Rectal smooth muscle tissue (tissue), 1 donor: ENCODE data around the gene TFEB.

Experiments
- H3K27ac ChIP-seq: one replicate; pipeline ENCODE4 v1.7.0; 2013; ENCODE audit warnings: low read depth, low read length, inconsistent platforms
- H3K27me3 ChIP-seq: one replicate; pipeline ENCODE4 v1.7.0; 2013; ENCODE audit warnings: low read length; ENCODE audit not compliant: control insufficient read depth, insufficient read depth
- H3K36me3 ChIP-seq: one replicate; pipeline ENCODE4 v1.7.0; 2013; ENCODE audit warnings: low read length; ENCODE audit not compliant: control insufficient read depth, insufficient read depth
- H3K4me1 ChIP-seq: one replicate; pipeline ENCODE4 v1.7.0; 2013; ENCODE audit warnings: low read length; ENCODE audit not compliant: control insufficient read depth, insufficient read depth
- H3K4me3 ChIP-seq: one replicate; pipeline ENCODE4 v1.7.0; 2013; ENCODE audit warnings: low read length
- H3K9ac ChIP-seq: one replicate; pipeline ENCODE4 v1.7.0; 2013; ENCODE audit warnings: low read length

Gene TFEB

DNA sequence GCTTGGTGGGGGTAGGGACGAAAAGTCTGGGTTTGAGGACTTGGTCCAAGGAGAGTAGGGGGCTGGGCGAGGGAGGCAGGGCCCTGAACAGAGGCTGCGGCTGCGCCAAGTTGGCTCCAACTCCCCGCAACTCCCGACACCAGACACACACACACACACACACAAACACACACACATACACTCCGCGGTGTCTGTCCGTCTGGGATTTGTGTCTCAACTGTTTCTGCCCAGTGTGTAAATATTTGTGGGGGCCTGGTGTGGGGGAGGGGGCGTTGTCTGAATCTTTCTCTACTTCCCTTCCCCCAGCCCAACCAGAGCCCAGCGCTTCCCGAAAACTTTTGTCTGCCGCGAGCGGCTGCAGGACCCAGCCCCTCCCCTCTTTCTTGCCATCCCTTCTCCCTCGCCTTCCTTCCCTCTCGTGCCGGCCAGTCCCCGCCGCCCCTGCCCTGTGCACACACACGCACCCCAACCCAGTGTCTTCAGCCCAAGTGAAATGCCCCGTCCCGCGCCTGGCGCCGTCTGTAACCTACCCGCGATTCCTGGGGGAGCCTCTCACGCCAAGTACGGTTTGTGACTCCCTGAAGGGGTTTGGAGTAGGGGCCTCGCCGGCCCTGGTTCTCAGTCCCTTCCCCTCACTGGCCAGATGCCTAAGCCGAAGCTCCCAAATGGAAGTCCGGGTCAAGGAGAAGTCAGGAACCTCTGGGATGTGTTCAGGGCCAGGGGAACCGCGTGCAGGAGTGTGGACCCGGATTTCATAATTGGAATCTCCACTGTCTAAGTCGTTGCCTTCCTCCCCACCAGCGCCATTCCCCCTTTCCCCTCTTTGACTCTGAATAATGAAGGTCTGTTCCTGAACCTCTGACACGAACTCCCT lies 96.2 kb downstream of the TFEB start:
- Histone ChIP-seq H3K4me3 (peak overlapping the region; percentile 48), H3K27ac (no peak overlapping the region), H3K27me3 (peaks cover 23% of the 10 kb centered on the region), H3K9ac (no peak overlapping the region), H3K36me3 (no peaks in the 10 kb centered on the region), H3K4me1 (no peaks in the 10 kb centered on the region)

DNA sequence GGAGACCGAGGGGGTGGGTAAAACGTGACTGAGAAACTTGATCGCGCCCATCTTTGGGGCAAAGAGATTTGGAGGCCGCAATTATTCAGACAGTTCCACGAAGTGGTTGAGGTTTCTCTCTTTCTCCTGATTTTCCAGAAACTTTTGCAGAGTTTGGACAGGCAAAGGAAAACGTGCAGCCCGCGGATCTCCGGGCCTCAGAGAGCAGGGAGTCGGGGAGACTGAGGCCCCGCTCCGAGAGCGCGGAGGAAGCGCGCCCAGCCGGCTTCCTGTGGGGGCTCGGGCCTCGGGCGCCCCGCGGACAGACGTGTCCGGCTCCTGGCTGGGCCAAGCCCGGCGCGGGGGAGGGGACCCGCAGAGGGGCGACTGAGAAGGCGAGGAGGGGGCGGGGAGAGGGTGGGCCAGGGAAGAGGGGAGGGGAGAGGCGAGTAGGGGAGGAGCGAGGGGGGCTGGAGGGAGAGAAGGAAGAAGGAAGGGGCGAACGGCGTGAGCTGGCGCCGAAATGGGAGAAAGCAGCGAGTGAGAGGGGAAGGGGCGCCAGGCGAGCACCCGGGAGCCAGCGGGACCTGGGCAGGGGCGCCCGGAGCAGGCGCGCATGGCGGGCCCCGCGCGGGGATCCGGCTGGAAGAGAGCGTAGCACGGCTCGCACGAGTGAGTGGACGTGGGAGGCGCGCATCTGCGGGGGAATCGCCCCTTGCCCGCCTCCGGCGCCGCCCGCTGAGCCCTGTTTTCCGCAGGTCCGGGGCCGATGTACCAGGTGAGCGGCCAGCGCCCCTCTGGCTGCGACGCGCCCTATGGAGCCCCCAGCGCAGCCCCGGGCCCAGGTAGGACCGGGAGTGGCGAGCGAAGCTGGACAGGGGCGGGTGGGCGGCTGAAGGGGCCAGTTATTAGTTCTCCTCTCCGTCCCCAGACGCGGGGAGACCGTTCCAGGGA lies 97.1 kb downstream of the TFEB start, which contains the start of gene MDFI:
Gene MDFI, plus strand, starts transcription at position 467 of the 933 bp plus-strand sequence. Its CDS starts 282 bp downstream, at position 749.
- Histone ChIP-seq H3K27ac (no peak within 1 kb of the TSS), H3K4me3 (peak within 1 kb of the TSS; percentile 48), H3K27me3 (peaks cover 23% of the 10 kb centered on the region), H3K4me1 (no peaks in the 10 kb centered on the region), H3K9ac (no peak within 1 kb of the TSS), H3K36me3 (no peaks in the 10 kb centered on the region)

DNA sequence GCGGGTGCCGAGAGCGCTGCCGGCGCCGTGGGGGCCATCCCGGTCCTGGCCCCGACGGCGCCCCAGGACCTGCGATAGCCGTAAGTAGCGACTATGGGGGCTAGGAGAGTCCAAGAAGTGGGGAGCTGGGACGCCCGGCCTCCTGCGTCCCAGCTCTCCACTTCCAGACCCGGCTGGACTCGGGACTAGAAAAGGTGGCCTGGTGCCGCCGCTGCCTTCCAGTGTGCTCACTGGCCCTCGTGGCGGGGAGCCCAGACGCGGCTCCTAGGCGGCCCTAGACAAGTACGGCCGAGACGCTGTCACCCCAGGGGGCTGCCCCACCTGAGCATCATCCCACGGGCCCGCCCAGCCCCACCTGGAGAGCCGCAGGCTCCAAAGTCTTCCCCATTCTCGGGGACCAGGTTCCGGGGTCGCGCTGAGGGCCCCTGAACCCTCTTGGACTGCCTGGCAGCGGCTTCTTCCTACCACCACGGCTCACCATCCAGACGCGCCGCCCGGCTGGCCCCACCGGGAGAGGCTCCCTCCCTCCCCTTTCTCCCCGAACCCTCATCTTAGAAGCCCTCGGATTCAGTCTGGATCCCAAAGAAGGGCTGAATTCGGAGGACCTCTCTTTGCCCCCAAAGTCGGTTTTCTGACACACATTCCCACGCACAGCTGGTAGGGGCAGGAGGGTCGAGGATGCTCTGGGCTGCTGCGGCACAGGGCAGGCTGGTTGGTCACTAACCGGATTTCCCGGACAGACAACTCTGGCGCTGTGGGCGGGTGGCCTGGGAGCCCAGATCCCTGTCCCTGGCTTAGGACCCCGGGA lies 98.0 kb downstream of the TFEB start:
- no peaks in the 10 kb centered on the region for H3K4me1 ChIP-seq
- peak overlapping the region; percentile 48 for H3K4me3 ChIP-seq
- no peaks in the 10 kb centered on the region for H3K36me3 ChIP-seq
- no peak overlapping the region for H3K9ac ChIP-seq
- peaks cover 23% of the 10 kb centered on the region for H3K27me3 ChIP-seq
- H3K27ac ChIP-seq = no peak overlapping the region

DNA sequence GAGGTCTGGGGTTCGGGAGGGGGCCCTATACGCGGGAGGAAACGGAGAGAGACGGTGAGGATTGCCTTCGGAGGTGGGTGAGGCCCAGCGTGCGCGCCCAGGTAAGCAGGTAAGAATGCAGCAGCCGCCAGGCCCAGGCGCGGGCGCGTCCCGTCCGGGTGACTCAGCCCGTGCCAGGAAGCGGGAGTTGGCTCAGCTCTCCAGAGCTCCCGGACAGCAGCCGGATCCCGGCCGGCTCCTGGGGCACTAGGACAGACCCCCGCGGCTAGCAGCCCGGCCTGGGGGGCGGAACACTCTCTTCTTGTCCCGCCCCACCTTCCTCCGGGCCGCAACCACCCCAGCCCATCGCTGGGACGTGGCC lies 98.6 kb downstream of the TFEB start:
- Histone ChIP-seq H3K27ac (no peak overlapping the region), H3K9ac (no peak overlapping the region), H3K27me3 (peaks cover 23% of the 10 kb centered on the region), H3K4me3 (no peak overlapping the region), H3K36me3 (no peaks in the 10 kb centered on the region), H3K4me1 (no peaks in the 10 kb centered on the region)

DNA sequence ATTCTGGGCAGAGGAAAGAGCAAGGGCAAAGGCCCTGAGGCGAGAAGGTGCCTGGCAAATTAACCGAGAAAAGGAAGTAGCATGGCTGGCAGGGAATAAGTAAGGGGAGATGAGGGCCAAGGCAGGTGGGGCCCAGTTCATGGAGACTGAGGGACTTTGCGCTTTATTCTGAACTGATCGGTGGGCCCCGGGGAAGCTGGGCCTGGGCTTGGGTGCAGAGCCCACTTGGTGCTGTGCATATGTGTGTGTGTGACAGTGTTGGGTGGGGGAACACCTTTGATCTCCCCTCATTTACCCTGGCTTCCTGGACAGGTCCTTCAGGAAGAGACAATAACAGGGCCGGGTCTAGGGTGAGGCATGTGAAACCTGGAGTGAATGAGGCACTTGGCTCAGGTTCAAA lies 100.0 kb downstream of the TFEB start:
- H3K4me3 ChIP-seq = no peak overlapping the region
- H3K9ac ChIP-seq = no peak overlapping the region
- H3K36me3 ChIP-seq = no peaks in the 10 kb centered on the region
- no peak overlapping the region for H3K27ac ChIP-seq
- H3K4me1 ChIP-seq = no peaks in the 10 kb centered on the region
- peaks cover 21% of the 10 kb centered on the region for H3K27me3 ChIP-seq

DNA sequence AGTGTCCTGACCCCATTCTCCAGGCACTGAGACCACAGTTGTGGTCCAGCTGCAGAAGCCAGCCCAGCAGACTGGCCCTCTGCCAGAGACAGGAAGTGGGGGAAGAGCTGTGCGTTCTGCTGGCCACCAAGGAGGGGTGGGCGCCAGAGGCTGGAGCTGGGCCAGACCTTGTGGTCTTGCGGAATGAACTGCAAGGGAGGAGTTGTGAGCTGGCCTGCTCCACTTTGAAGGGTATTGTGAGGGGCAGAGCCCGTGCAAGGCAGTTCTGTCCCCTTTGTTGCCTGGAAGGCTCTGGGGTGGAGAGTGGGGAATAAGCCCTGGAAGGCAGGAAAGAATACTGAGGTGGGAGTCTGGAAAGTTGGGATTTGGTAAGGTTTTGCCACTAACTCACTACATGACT lies 100.8 kb downstream of the TFEB start:
- peaks cover 20% of the 10 kb centered on the region for H3K27me3 ChIP-seq
- H3K9ac ChIP-seq = no peak overlapping the region
- no peak overlapping the region for H3K4me3 ChIP-seq
- H3K4me1 ChIP-seq = no peaks in the 10 kb centered on the region
- no peaks in the 10 kb centered on the region for H3K36me3 ChIP-seq
- H3K27ac ChIP-seq = no peak overlapping the region
